Activated naive CD8-positive, alpha-beta T cell treated with anti-CD3 and anti-CD28 coated beads, Interleukin-2, amount 10 ng/mL, durations not matched to agents 7 days and 5 days (primary cell): Measurements from ENCODE around the gene TAP2. TPM values are rescaled to one million over a fixed set of nuclear protein-coding genes. Genes with fewer than 3 reads are reported as not detected.
"Not testable (repeated sequence)": the region's sequence is repeated elsewhere in the genome, so short reads cannot be mapped to it uniquely, and the experiment has no call there.

Source experiments
- ATAC-seq: fragments of 150-1000 bp; cut with Tn5 transposase; one replicate; pipeline ENCODE4 v1.10.0; 2021; ENCODE audit warnings: low read depth, moderate library complexity
- POLR2A ChIA-PET: fragments of 350-600 bp; sonication (Branson Sonifier 250); formaldehyde crosslinking; loops from one replicate; lab custom pipeline; 2021; ENCODE audit warnings: antibody characterized with exemption; lab: Charles Lee
- DNase-seq: peaks from one replicate; pipeline ENCODE4 v3.0.0; 2021
- H3K27ac Mint-ChIP-seq: one replicate; pipeline ENCODE4 v1.8.0; 2022; ENCODE audit warnings: mild to moderate bottlenecking, mixed read lengths
- H3K27me3 Mint-ChIP-seq: one replicate; pipeline ENCODE4 v1.8.0; 2022; ENCODE audit warnings: mild to moderate bottlenecking, moderate library complexity, mixed read lengths
- H3K36me3 Mint-ChIP-seq: one replicate; pipeline ENCODE4 v1.8.0; 2021; ENCODE audit warnings: mild to moderate bottlenecking, mixed read lengths
- H3K4me1 Mint-ChIP-seq: one replicate; pipeline ENCODE4 v1.8.0; 2021; ENCODE audit warnings: mixed read lengths
- H3K4me3 Mint-ChIP-seq: one replicate; pipeline ENCODE4 v1.8.0; 2022; ENCODE audit warnings: mild to moderate bottlenecking, moderate library complexity, mixed read lengths
- H3K9me3 Mint-ChIP-seq: one replicate; pipeline ENCODE4 v1.8.0; 2021; ENCODE audit warnings: mixed read lengths
- total RNA-seq, 2 experiments: library from RNA; stranded (reverse); gene quantifications; one replicate each; pipeline ENCODE4 v1.2.3, GENCODE V29; 2021

TAP2 gene
- total RNA-seq, 2 experiments from 2014 or later, result 209 to 210 TPM

GRCh38 chr6:32818867-32819266 is 19.7 kb downstream of the TAP2 start:
- DNase-seq (no peak), ATAC-seq (no peak)
- POLR2A ChIA-PET, result no interaction called here
- no peak overlapping the region for H3K4me3 Mint-ChIP-seq
- H3K27me3 Mint-ChIP-seq, result no peaks in the 10 kb centered on the region
- H3K27ac Mint-ChIP-seq, result no peak overlapping the region
- no peaks in the 10 kb centered on the region for H3K36me3 Mint-ChIP-seq
- H3K4me1 Mint-ChIP-seq, result peaks cover 10% of the 10 kb centered on the region
- no peaks in the 10 kb centered on the region for H3K9me3 Mint-ChIP-seq

DNA sequence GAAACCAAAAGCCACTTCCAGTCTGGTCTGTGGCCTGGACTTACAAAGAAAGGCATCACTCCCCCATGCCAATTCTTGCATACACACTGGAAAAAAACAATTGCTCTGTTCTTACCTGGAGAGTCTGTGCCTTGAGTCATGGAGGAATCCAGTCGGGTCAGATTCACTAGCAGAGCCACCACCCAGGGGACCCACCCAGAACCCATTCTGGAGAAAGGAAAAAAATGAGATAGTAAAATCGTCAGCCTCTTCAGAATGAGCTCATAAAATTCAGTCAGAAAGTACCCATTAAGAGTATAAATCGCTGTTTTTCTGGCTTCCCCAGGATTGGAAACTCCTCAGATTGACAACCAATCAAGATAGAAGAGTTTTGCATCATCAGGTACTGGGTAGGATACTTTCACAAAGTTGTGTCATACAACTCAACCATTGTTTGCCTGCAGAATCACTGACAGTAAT is 21.8 kb downstream of the TAP2 start, which contains the start of gene HLA-DOB:
TSS of gene HLA-DOB (minus strand) at position 257 of the 459 bp plus-strand sequence. CDS start at position 206, 51 bp downstream.
- Mint-ChIP-seq H3K9me3 (no peaks in the 10 kb centered on the region), H3K27me3 (no peaks in the 10 kb centered on the region), H3K4me3 (no peak within 1 kb of the TSS), H3K27ac (no peak within 1 kb of the TSS), H3K36me3 (peaks cover 2% of the 10 kb centered on the region), H3K4me1 (peaks cover 10% of the 10 kb centered on the region)
- no peak for DNase-seq
- POLR2A ChIA-PET, result no interaction called here
- no peak for ATAC-seq

DNA sequence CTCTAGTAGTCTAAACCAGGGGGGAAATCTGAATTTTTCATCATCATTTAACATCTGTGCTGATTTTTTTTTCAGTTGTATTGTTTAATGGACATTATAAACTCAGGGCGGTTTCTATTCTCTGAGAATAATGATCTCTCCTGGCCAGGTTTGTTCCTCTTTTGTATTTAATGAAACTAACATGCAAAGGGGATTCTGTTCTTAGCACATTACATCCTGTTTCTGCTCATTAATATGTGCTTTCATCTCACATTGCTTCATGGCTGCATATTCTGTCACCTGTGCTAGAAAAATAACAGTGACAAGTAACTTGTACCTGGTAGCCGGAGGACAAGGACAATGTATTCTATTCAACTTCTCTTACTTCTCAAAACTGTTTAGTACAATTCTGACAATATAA is 22.5 kb downstream of the TAP2 start:
- Mint-ChIP-seq H3K4me1 (peaks cover 10% of the 10 kb centered on the region), H3K27me3 (no peaks in the 10 kb centered on the region), H3K27ac (no peak overlapping the region), H3K9me3 (no peaks in the 10 kb centered on the region), H3K4me3 (no peak overlapping the region), H3K36me3 (peaks cover 2% of the 10 kb centered on the region)
- DNase-seq (no peak), ATAC-seq (no peak)
- POLR2A ChIA-PET, result no interaction called here

- Mint-ChIP-seq H3K27ac (no peak overlapping the region), H3K4me1 (peaks cover 10% of the 10 kb centered on the region), H3K36me3 (peaks cover 2% of the 10 kb centered on the region), H3K9me3 (no peaks in the 10 kb centered on the region), H3K27me3 (no peaks in the 10 kb centered on the region), H3K4me3 (no peak overlapping the region)
- DNase-seq (no peak), ATAC-seq (no peak)
- POLR2A ChIA-PET, result no interaction called here
Measured at GRCh38 chr6:32815115-32815514, 23.4 kb downstream of the TAP2 start.

- Mint-ChIP-seq H3K27me3 (no peaks in the 10 kb centered on the region), H3K36me3 (peaks cover 2% of the 10 kb centered on the region), H3K27ac (no peak overlapping the region), H3K4me3 (no peak overlapping the region), H3K4me1 (peaks cover 10% of the 10 kb centered on the region), H3K9me3 (no peaks in the 10 kb centered on the region)
- DNase-seq, result no peak
- POLR2A ChIA-PET, result no interaction called here
- no peak for ATAC-seq
Measured at GRCh38 chr6:32814145-32814544, 24.4 kb downstream of the TAP2 start.

GRCh38 chr6:32809171-32809570 is 29.4 kb downstream of the TAP2 start:
- Mint-ChIP-seq H3K27ac (no peak overlapping the region), H3K27me3 (peaks cover 26% of the 10 kb centered on the region), H3K4me1 (peaks cover 4% of the 10 kb centered on the region), H3K36me3 (peaks cover 6% of the 10 kb centered on the region), H3K4me3 (no peak overlapping the region), H3K9me3 (no peaks in the 10 kb centered on the region)
- ATAC-seq (no peak), DNase-seq (no peak)
- POLR2A ChIA-PET, result no interaction called here

DNA sequence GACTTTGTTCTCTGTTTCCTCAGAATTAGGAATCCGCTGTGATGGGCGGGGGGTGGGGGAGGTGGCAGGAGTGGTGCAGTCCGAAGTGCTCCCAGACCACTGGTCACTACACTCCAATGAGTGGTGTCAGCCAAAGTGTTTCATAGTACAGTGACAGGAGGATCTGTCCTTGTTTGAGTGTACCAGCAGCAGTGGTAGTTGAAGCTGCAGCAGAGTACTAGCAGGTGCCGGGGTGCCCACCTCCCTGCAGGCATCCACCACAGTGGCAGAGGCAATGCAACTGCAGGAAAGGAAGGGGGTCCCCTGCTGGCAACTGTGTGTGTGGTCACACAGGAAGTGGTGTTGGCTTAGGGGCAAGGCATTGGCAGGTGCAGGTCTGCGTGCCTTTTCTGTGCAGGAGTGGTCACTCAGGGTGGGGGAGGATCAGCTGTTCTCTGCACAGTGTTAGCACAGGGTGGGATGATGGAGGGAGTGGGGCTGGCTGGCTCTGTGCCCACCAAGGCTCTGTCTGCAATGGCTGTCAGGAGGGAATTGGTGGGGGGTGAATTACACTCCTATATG is 31.4 kb downstream of the TAP2 start:
- Mint-ChIP-seq H3K9me3 (no peaks in the 10 kb centered on the region), H3K4me1 (peaks cover 4% of the 10 kb centered on the region), H3K36me3 (peaks cover 4% of the 10 kb centered on the region), H3K27ac (no peak overlapping the region), H3K4me3 (no peak overlapping the region), H3K27me3 (peaks cover 47% of the 10 kb centered on the region)
- ATAC-seq (peak; percentile 50), DNase-seq (no peak)
- POLR2A ChIA-PET, result no interaction called here

GRCh38 chr6:32805404-32805803 is 33.1 kb downstream of the TAP2 start:
- POLR2A ChIA-PET, H3K9me3 Mint-ChIP-seq, H3K36me3 Mint-ChIP-seq, H3K27ac Mint-ChIP-seq, ATAC-seq, H3K4me3 Mint-ChIP-seq, H3K4me1 Mint-ChIP-seq, DNase-seq: not testable (repeated sequence)
- H3K27me3 Mint-ChIP-seq, result peaks cover 62% of the 10 kb centered on the region

- no peak for ATAC-seq
- peaks cover 5% of the 10 kb centered on the region for H3K9me3 Mint-ChIP-seq
- H3K4me1 Mint-ChIP-seq, result peaks cover 5% of the 10 kb centered on the region
- POLR2A ChIA-PET, result no interaction called here
- H3K27me3 Mint-ChIP-seq, result peaks cover 72% of the 10 kb centered on the region
- DNase-seq, result no peak
- peaks cover 6% of the 10 kb centered on the region for H3K36me3 Mint-ChIP-seq
- no peak overlapping the region for H3K27ac Mint-ChIP-seq
- H3K4me3 Mint-ChIP-seq, result no peak overlapping the region
Measured at GRCh38 chr6:32803416-32803815, 35.1 kb downstream of the TAP2 start.

DNA sequence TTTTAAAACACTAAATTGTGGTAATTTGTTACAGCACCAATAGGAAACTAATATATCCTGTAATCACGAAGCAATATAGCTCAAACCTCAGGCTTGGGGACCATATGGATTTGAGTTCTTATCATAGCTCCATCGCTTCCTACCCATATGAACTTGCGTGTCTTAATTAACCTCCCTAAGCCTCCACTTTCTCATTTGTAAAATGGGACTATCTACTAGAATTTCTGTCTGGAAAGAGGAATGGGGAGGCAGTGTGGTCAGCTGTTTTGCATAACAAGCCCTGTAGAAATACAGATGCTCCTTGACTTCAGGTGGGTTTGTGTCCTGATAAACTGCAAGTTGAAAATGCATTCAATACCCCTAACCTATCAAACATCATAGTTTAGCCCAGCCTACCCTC is 38.8 kb downstream of the TAP2 start:
- Mint-ChIP-seq H3K4me1 (peaks cover 20% of the 10 kb centered on the region), H3K36me3 (peaks cover 2% of the 10 kb centered on the region), H3K27me3 (peaks cover 56% of the 10 kb centered on the region), H3K9me3 (peaks cover 5% of the 10 kb centered on the region), H3K4me3 (no peak overlapping the region), H3K27ac (no peak overlapping the region)
- DNase-seq, result no peak
- POLR2A ChIA-PET, result interaction anchor here (0.6 to 0.8 kb wide), 2 partner anchors 15 to 141 kb away, joined by 3 read pairs; partner anchors contain the start of gene HLA-DMB
- no peak for ATAC-seq

DNA sequence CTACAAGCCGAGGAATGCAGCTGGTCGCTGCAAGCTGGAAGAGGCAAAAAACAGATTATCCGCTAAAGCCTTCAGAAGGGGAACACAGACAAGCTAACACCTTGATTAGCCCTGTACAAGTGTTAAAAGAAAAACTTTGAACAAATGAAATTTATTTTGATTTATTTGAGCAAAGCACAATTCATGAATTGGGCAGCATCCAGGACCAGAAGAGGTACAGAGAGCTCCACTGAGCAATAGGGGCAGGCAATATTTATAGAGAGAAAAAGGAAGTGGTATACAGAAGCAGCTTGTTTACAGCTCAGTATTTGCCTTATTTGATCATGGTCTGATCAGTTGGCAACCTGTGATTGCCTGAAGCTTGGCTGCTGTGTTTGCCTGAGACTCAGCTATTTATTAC is 39.4 kb downstream of the TAP2 start:
- POLR2A ChIA-PET, result interaction anchor here (0.6 kb wide), 1 partner anchor 15 kb away, joined by 3 read pairs; no protein-coding TSS in a partner anchor
- peaks cover 51% of the 10 kb centered on the region for H3K27me3 Mint-ChIP-seq
- H3K4me1 Mint-ChIP-seq, result peaks cover 26% of the 10 kb centered on the region
- peaks cover 5% of the 10 kb centered on the region for H3K9me3 Mint-ChIP-seq
- H3K4me3 Mint-ChIP-seq, result no peak overlapping the region
- ATAC-seq (no peak), DNase-seq (no peak)
- H3K36me3 Mint-ChIP-seq, result peaks cover 2% of the 10 kb centered on the region
- H3K27ac Mint-ChIP-seq, result no peak overlapping the region

- Mint-ChIP-seq H3K36me3 (peaks cover 2% of the 10 kb centered on the region), H3K4me1 (peaks cover 32% of the 10 kb centered on the region), H3K27me3 (peaks cover 44% of the 10 kb centered on the region), H3K9me3 (peaks cover 5% of the 10 kb centered on the region), H3K4me3 (peak overlapping the region; percentile 68), H3K27ac (no peak overlapping the region)
- ATAC-seq (peak; percentile 57), DNase-seq (peak; percentile 84)
- POLR2A ChIA-PET, result interaction anchor here (0.9 kb wide), 1 partner anchor 48 kb away, joined by 4 read pairs; no protein-coding TSS in a partner anchor
Measured at GRCh38 chr6:32796848-32797776, 41.4 kb downstream of the TAP2 start.

DNA sequence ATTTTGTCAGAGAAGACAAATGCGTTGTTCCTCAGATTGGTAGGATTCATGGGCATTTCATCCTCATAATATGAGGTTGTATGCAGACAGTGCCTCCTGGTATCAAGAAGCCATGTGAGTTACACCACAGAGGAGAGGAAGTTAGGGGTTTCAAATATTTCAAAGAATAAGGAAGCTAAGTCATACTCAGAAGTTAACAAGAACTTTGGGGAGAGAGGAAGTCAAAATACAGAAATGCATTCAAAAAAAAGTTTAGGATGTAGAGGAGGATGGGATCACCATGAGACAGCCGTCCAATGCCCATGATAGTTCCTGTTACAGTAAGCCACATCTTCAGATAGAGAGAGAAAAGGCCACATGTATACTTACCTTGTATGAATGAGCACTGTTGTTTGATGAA is 44.0 kb downstream of the TAP2 start:
- Mint-ChIP-seq H3K27ac (peak overlapping the region; percentile 0), H3K36me3 (peaks cover 2% of the 10 kb centered on the region), H3K27me3 (peaks cover 48% of the 10 kb centered on the region), H3K4me3 (peak overlapping the region; percentile 58), H3K9me3 (peaks cover 5% of the 10 kb centered on the region), H3K4me1 (peaks cover 32% of the 10 kb centered on the region)
- ATAC-seq, result peak; percentile 66
- DNase-seq, result no peak
- POLR2A ChIA-PET, result no interaction called here
